HFF-Myc (cell line): Measurements from ENCODE around the gene PRMT7.

ENCODE experiments used
- DNase-seq: peaks from one replicate; pipeline ENCODE4 v3.0.0-alpha.2; 2011; ENCODE audit warnings: low read depth; ENCODE audit errors: extremely low read depth
- H3K4me3 ChIP-seq: replicated peaks from 2 replicates; pipeline ENCODE4 v1.5.1; 2011; ENCODE audit warnings: low read depth, mild to moderate bottlenecking, control low read depth, low read length
- TF ChIP-seq, protein P1 (sequence below): IDR thresholded peaks from 2 replicates; pipeline ENCODE4 v1.5.1; 2012; ENCODE audit warnings: mild to moderate bottlenecking, low read depth, low read length, control low read depth; ENCODE audit errors: missing control alignments

The PRMT7 gene

GRCh38 chr16:68309799-68310198, 1.0 kb upstream of the PRMT7 start:
- TF ChIP-seq, protein P1, sequence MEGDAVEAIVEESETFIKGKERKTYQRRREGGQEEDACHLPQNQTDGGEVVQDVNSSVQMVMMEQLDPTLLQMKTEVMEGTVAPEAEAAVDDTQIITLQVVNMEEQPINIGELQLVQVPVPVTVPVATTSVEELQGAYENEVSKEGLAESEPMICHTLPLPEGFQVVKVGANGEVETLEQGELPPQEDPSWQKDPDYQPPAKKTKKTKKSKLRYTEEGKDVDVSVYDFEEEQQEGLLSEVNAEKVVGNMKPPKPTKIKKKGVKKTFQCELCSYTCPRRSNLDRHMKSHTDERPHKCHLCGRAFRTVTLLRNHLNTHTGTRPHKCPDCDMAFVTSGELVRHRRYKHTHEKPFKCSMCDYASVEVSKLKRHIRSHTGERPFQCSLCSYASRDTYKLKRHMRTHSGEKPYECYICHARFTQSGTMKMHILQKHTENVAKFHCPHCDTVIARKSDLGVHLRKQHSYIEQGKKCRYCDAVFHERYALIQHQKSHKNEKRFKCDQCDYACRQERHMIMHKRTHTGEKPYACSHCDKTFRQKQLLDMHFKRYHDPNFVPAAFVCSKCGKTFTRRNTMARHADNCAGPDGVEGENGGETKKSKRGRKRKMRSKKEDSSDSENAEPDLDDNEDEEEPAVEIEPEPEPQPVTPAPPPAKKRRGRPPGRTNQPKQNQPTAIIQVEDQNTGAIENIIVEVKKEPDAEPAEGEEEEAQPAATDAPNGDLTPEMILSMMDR = no peak
- DNase-seq = no peak
- H3K4me3 ChIP-seq = peak overlapping the region; percentile 85

- TF ChIP-seq, protein P1 = no peak
- DNase-seq = no peak
- peak overlapping the region; percentile 85 for H3K4me3 ChIP-seq
These were observed 414 bp upstream of the PRMT7 start for GRCh38 chr16:68310437-68310773.

DNA sequence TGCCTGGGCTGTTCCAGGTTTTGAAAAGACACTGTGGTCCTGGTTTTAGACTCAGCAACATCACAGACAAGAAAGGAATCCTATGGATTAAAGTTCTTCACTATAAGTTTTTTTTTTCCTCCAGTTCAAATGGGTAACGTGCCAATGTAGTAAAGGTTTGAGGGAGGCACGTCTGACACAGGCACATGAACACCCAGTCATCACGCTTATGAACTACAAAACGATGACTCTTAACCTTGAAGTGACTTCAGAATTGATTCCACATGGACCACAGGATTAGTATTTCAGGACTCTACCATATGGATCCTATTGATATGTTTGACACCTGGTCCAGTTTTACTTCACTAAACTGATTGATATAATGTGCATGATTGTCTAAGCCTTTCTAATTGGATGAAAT, 2.3 kb downstream of the PRMT7 start:
- no peak overlapping the region for H3K4me3 ChIP-seq
- DNase-seq = no peak
- TF ChIP-seq, protein P1 = no peak

- DNase-seq = no peak
- TF ChIP-seq, protein P1 = no peak
- no peak overlapping the region for H3K4me3 ChIP-seq
These were observed 8.5 kb downstream of the PRMT7 start for GRCh38 chr16:68319185-68319908.

DNA sequence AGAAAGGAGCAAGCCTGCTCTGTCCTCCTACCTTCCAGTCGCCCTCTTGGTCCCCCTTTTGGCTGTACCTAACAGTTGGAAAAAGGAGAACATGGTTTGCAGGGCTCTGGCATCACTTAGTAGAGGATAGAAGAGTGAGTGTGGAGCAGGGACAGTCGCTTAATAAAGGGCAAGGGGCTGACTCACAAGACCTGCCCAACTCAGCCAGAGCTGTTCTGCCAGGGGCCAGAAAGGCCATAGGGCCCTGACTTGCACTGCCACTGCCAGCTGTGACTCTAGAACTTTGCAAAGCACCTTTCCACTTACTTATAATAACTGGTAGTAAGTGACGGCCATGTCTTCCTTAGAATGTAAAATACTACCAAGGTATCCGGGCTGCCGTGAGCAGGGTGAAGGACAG, 13.5 kb downstream of the PRMT7 start:
- DNase-seq = no peak
- no peak overlapping the region for H3K4me3 ChIP-seq
- TF ChIP-seq, protein P1 = no peak

DNA sequence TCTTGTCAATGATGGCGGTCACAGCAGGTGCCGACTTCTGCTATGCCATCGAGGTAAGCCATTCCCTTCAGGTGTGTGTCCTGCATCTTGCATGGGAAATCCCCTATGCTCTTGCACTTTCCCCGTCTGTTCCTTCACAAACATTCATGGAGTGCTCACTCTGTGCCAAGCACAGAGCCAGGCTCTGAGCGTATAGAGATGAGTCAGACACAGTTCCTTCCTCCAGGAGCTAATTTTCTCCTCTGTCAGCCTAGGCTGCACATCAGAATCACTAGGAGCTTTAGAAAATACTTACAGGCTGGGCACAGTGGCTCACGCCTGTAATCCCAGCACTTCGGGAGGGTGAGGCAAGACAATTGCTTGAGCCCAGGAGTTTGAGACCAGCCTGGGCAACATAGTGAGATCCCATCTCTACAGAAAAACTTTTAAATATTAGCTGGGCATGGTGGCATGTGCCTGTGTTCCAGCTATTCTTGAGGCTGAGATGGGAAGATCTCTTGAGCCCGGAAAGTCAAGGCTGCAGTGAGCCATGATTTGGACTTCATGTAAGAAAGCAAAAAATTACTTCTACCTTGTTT, 14.1 kb downstream of the PRMT7 start:
- H3K4me3 ChIP-seq = no peak overlapping the region
- DNase-seq = no peak
- TF ChIP-seq, protein P1 = no peak
